ENCODE measurements around the gene THSD4. TPM values are rescaled to one million over a fixed set of nuclear protein-coding genes. Genes with fewer than 3 reads are reported as not detected.

The THSD4 gene
- total RNA-seq, 1 experiment from 2014 or later = 29.0 TPM

- Histone ChIP-seq H3K9me2 (replicated peaks; ENCODE audit: low read length) (no peaks in the 10 kb centered on the region), H3K36me3 (ENCODE audit: low read depth, low read length) (no peaks in the 10 kb centered on the region; the same call in 1 of the 2 replicates), H3K27me3 (ENCODE audit: low read length) (no peaks in the 10 kb centered on the region), H3K4me3 (ENCODE audit: low read length) (peak overlapping the region; percentile 65), H3F3A (ENCODE audit: low read length, unreplicated experiment) (peaks cover 18% of the 10 kb centered on the region), H3K4me2 (ENCODE audit: low read length) (peak overlapping the region; percentile 82), H3K79me2 (ENCODE audit: low read length) (peaks cover 35% of the 10 kb centered on the region), H2AFZ (ENCODE audit: low read length) (peak overlapping the region; percentile 37; the same call in 1 of the 2 replicates), H3K4me1 (ENCODE audit: insufficient read depth, low read length) (peaks cover 68% of the 10 kb centered on the region), H4K20me1 (ENCODE audit: low read length) (peaks cover 8% of the 10 kb centered on the region; the same call in 1 of the 2 replicates), H3K9ac (ENCODE audit: low read length) (peak overlapping the region; percentile 100), H3K27ac (ENCODE audit: low read length) (peak overlapping the region; percentile 98), H3K9me3 (ENCODE audit: low read length) (no peaks in the 10 kb centered on the region)
- BruUV-seq (replicated peaks) = TSS peak; percentile 49
- ATAC-seq (peak; percentile 41), DNase-seq (peak; percentile 84)
- ChIA-PET CTCF (interaction anchor here (0.7 to 1.0 kb wide), 3 partner anchors 102 to 247 kb away, joined by 3 read pairs; no protein-coding TSS in a partner anchor), POLR2A (ENCODE audit: unreplicated experiment) (interaction anchor here (0.6 to 1.0 kb wide), 6 partner anchors 35 to 1008 kb away, joined by 3 to 5 read pairs (median 4); no protein-coding TSS in a partner anchor)
- TF ChIP-seq CTCF (conservative IDR thresholded peaks at IDR 0.05; ENCODE audit: low read depth, low read length) = no peak
- TF ChIP-seq EZH2phosphoT487 (IDR thresholded peaks at IDR 0.05; ENCODE audit: borderline replicate concordance, low read length) = no peak
- no peak for TF ChIP-seq EZH2 (IDR thresholded peaks at IDR 0.05; ENCODE audit: low read length, unreplicated experiment)
- intact Hi-C loops (cut with micrococcal nuclease) = loop anchor here (1.0 to 10.0 kb wide), 3 partner anchors 181 to 333 kb away; partner anchors contain the start of genes LRRC49 and THAP10
These were observed 1.1 kb upstream of the THSD4 start for GRCh38 chr15:71114066-71114680.

GRCh38 chr15:71115567-71116351 lies 488 bp downstream of the THSD4 start:
- Histone ChIP-seq H3K9me3 (ENCODE audit: low read length) (no peaks in the 10 kb centered on the region), H3K36me3 (ENCODE audit: low read depth, low read length) (peaks cover 5% of the 10 kb centered on the region), H3K4me2 (ENCODE audit: low read length) (peak overlapping the region; percentile 92), H3K9ac (ENCODE audit: low read length) (peak overlapping the region; percentile 100), H3K4me3 (ENCODE audit: low read length) (peak overlapping the region; percentile 81), H3K79me2 (ENCODE audit: low read length) (peaks cover 51% of the 10 kb centered on the region), H3F3A (ENCODE audit: low read length, unreplicated experiment) (peaks cover 18% of the 10 kb centered on the region), H4K20me1 (ENCODE audit: low read length) (peaks cover 8% of the 10 kb centered on the region; the same call in 1 of the 2 replicates), H3K4me1 (ENCODE audit: insufficient read depth, low read length) (peaks cover 68% of the 10 kb centered on the region), H3K9me2 (replicated peaks; ENCODE audit: low read length) (no peaks in the 10 kb centered on the region), H3K27ac (ENCODE audit: low read length) (peak overlapping the region; percentile 98), H3K27me3 (ENCODE audit: low read length) (no peaks in the 10 kb centered on the region), H2AFZ (ENCODE audit: low read length) (no peak overlapping the region; the same call in 1 of the 2 replicates)
- ChIA-PET POLR2A (ENCODE audit: unreplicated experiment) (interaction anchor here (0.6 kb wide), 2 partner anchors 180 to 330 kb away, joined by 3 to 6 read pairs; no protein-coding TSS in a partner anchor), CTCF (interaction anchor here (0.5 to 0.9 kb wide), 4 partner anchors 21 to 104 kb away, joined by 3 to 4 read pairs (median 3); no protein-coding TSS in a partner anchor)
- TF ChIP-seq EZH2phosphoT487 (IDR thresholded peaks at IDR 0.05; ENCODE audit: borderline replicate concordance, low read length) (no peak), EZH2 (IDR thresholded peaks at IDR 0.05; ENCODE audit: low read length, unreplicated experiment) (no peak), CTCF (conservative IDR thresholded peaks at IDR 0.05; ENCODE audit: low read depth, low read length) (no peak)
- BruUV-seq (replicated peaks) = no TSS peak
- ATAC-seq (peak; percentile 18), DNase-seq (peak; percentile 62)
- intact Hi-C loops (cut with micrococcal nuclease) = loop anchor here (1.0 to 10.0 kb wide), 4 partner anchors 221 to 687 kb away; partner anchors contain the start of genes LRRC49 and THAP10
